Loucy (cell line): ENCODE data around the gene NRG2.

Experiments used
- H2AFZ ChIP-seq: fragments of 200-600 bp; sonication (generic); 2 replicates; pipeline ENCODE4 v1.6.0; 2016; ENCODE audit warnings: antibody characterized with exemption, mild to moderate bottlenecking, low read length, moderate library complexity
- H3F3A ChIP-seq: fragments of 200-600 bp; 2 replicates; pipeline ENCODE4 v1.6.0; 2016; ENCODE audit warnings: antibody characterized with exemption, low read depth, mild to moderate bottlenecking
- H3K27me3 ChIP-seq: fragments of 200-600 bp; sonication (generic); 2 replicates; pipeline ENCODE4 v1.6.1; 2014; ENCODE audit warnings: low read length, mild to moderate bottlenecking; ENCODE audit not compliant: insufficient read depth, poor library complexity, severe bottlenecking
- H3K36me3 ChIP-seq: fragments of 200-600 bp; sonication (generic); 2 replicates; pipeline ENCODE4 v1.6.1; 2016; ENCODE audit warnings: low read length; ENCODE audit not compliant: insufficient read depth
- H3K4me1 ChIP-seq: fragments of 200-600 bp; sonication (generic); 2 replicates; pipeline ENCODE4 v1.5.1; 2014; ENCODE audit warnings: low read length, mild to moderate bottlenecking; ENCODE audit not compliant: insufficient read depth, poor library complexity, severe bottlenecking
- H3K4me2 ChIP-seq: fragments of 200-600 bp; sonication (generic); 2 replicates; pipeline ENCODE4 v1.6.0; 2014; ENCODE audit warnings: antibody characterized with exemption, low read length, low read depth, mild to moderate bottlenecking; ENCODE audit not compliant: poor library complexity, severe bottlenecking
- H3K4me3 ChIP-seq: fragments of 200-600 bp; sonication (generic); 2 replicates; pipeline ENCODE4 v1.5.1; 2014; ENCODE audit warnings: low read length, mild to moderate bottlenecking, mixed read lengths; ENCODE audit not compliant: poor library complexity, severe bottlenecking
- H3K79me2 ChIP-seq: fragments of 200-600 bp; sonication (generic); 2 replicates; pipeline ENCODE4 v1.6.1; 2014; ENCODE audit warnings: low read length; ENCODE audit not compliant: insufficient read depth
- H3K9ac ChIP-seq: fragments of 200-600 bp; sonication (generic); 2 replicates; pipeline ENCODE4 v1.6.0; 2014; ENCODE audit warnings: mild to moderate bottlenecking, low read depth, low read length, moderate library complexity; ENCODE audit not compliant: poor library complexity, severe bottlenecking
- H3K9me2 ChIP-seq: fragments of 200-600 bp; sonication (generic); replicated peaks from 2 replicates; pipeline ENCODE4 v1.6.1; 2016; ENCODE audit warnings: low read depth, low read length, mixed read lengths
- H3K9me3 ChIP-seq: fragments of 200-600 bp; sonication (generic); 2 replicates; pipeline ENCODE4 v1.6.1; 2014; ENCODE audit warnings: mild to moderate bottlenecking, antibody characterized with exemption, low read length, low read depth; ENCODE audit not compliant: insufficient read depth
- H4K20me1 ChIP-seq: fragments of 200-600 bp; sonication (generic); 2 replicates; pipeline ENCODE4 v1.6.0; 2014; ENCODE audit warnings: antibody characterized with exemption, low read length, mild to moderate bottlenecking; ENCODE audit not compliant: insufficient read depth, poor library complexity, severe bottlenecking
- EZH2phosphoT487 ChIP-seq: fragments of 200-600 bp; IDR thresholded peaks from 2 replicates; pipeline ENCODE4 v1.6.1; 2018; ENCODE audit warnings: antibody characterized with exemption, mild to moderate bottlenecking, moderate library complexity, borderline replicate concordance
- TF ChIP-seq, protein P1 (sequence below): fragments of 200-600 bp; sonication (generic); conservative IDR thresholded peaks from 2 replicates; pipeline ENCODE4 v1.5.1; 2014; ENCODE audit warnings: mild to moderate bottlenecking, antibody characterized with exemption, low read length

The NRG2 gene

DNA sequence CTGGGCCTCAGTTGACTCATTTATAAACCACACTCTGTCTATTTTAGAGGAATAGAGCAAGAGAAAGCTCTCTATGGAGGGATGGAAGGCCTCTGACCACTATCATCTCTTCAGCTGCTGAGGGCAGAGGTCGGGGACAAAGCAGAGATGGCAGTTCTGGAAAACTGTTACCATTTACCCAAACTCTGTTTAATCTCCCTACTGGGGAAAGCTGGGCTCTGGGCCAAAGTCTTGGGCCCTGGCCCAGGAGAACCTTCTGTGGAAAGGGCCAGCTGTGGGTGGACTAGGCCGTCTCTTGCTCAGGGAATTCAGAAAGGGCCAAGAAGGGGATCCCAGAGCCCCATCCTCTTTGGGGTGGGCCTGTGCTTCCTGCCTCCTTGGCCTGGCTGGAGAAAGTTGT lies 147.5 kb downstream of the NRG2 start:
- Histone ChIP-seq H2AFZ (no peak overlapping the region), H3K9ac (no peak overlapping the region), H3K4me2 (no peak overlapping the region), H4K20me1 (no peaks in the 10 kb centered on the region), H3K9me2 (no peaks in the 10 kb centered on the region), H3K4me1 (no peaks in the 10 kb centered on the region), H3K79me2 (no peaks in the 10 kb centered on the region), H3F3A (no peaks in the 10 kb centered on the region), H3K4me3 (no peak overlapping the region), H3K9me3 (no peaks in the 10 kb centered on the region), H3K27me3 (no peaks in the 10 kb centered on the region), H3K36me3 (no peaks in the 10 kb centered on the region)
- TF ChIP-seq, protein P1, sequence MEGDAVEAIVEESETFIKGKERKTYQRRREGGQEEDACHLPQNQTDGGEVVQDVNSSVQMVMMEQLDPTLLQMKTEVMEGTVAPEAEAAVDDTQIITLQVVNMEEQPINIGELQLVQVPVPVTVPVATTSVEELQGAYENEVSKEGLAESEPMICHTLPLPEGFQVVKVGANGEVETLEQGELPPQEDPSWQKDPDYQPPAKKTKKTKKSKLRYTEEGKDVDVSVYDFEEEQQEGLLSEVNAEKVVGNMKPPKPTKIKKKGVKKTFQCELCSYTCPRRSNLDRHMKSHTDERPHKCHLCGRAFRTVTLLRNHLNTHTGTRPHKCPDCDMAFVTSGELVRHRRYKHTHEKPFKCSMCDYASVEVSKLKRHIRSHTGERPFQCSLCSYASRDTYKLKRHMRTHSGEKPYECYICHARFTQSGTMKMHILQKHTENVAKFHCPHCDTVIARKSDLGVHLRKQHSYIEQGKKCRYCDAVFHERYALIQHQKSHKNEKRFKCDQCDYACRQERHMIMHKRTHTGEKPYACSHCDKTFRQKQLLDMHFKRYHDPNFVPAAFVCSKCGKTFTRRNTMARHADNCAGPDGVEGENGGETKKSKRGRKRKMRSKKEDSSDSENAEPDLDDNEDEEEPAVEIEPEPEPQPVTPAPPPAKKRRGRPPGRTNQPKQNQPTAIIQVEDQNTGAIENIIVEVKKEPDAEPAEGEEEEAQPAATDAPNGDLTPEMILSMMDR, result no peak
- TF ChIP-seq EZH2phosphoT487, result no peak

DNA sequence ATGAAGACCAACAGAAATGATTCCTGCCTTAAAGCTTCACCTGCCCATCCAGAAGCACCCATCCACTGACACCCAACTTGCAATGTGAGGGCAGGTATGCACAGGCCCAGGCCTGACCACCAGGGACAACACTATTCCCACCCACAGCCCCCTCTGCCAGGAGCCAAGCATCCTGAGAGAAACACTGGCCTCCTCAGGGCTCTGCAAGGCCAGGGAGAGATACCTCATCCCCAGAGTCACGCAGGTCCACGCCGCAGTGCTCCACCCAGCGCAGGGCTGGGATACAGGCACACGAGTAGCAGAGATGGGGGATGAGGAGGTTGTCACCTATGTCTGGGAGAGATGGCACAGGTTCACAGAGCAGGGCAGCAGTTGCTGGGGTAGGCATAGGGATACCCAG lies 148.1 kb downstream of the NRG2 start:
- no peak overlapping the region for H3K9ac ChIP-seq
- H3K27me3 ChIP-seq, result no peaks in the 10 kb centered on the region
- H3F3A ChIP-seq, result no peaks in the 10 kb centered on the region

DNA sequence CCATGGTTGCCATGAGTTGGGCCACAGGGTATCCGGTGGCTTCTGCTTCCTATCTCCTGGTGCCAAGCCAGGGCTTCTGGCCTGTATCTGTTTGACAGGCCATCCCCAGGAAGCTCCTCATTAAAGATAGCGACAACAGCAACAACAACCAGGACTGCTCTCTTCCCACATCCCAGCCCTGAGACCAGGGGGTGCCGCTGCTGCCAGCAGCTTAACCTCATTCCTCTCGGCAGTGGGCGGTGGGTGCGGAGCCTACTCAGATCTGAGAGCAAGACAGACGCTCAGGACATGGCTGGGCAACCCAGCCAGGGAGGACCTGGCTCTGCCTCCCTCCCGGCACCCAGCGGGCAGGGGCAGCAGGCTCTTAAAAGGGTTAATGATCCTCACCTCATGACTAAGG lies 149.2 kb downstream of the NRG2 start:
- Histone ChIP-seq H3K36me3 (no peaks in the 10 kb centered on the region), H3K9ac (no peak overlapping the region), H3K4me2 (no peak overlapping the region), H3K4me1 (no peaks in the 10 kb centered on the region), H3K4me3 (no peak overlapping the region), H3K9me2 (no peaks in the 10 kb centered on the region), H3F3A (no peaks in the 10 kb centered on the region), H3K9me3 (no peaks in the 10 kb centered on the region), H3K27me3 (no peaks in the 10 kb centered on the region), H4K20me1 (no peaks in the 10 kb centered on the region), H3K79me2 (no peaks in the 10 kb centered on the region), H2AFZ (no peak overlapping the region)
- no peak for TF ChIP-seq EZH2phosphoT487
- TF ChIP-seq, protein P1, result no peak

More for the DNA sequence above, 148.1 kb downstream of the NRG2 start:
- H3K9me3 ChIP-seq, result no peaks in the 10 kb centered on the region
- H3K36me3 ChIP-seq, result no peaks in the 10 kb centered on the region
- no peaks in the 10 kb centered on the region for H3K4me1 ChIP-seq
- H3K4me2 ChIP-seq, result no peak overlapping the region
- no peak overlapping the region for H3K4me3 ChIP-seq
- H4K20me1 ChIP-seq, result no peaks in the 10 kb centered on the region
- TF ChIP-seq, protein P1, result no peak
- no peak for TF ChIP-seq EZH2phosphoT487
- no peaks in the 10 kb centered on the region for H3K79me2 ChIP-seq
- no peak overlapping the region for H2AFZ ChIP-seq
- no peaks in the 10 kb centered on the region for H3K9me2 ChIP-seq
